Stimulated activated naive B cell treated with anti-CD40 and anti-IgM and Interleukin-4, amounts not matched to agents 10 μg/mL and 1 μg/mL and 100 μg/mL, for 72 hours (primary cell): ENCODE data around the gene DDI1.

Source experiments
- ATAC-seq, 2 donors: fragments of 150-1000 bp; cut with Tn5 transposase; replicated peaks; 2 replicates each; pipeline ENCODE4 v1.10.0; 2021; ENCODE audit warnings: moderate library complexity in 1 of 2
- DNase-seq: peaks from one replicate; pipeline ENCODE4 v3.0.0; 2021
- H3K27ac Mint-ChIP-seq: one replicate; pipeline ENCODE4 v1.8.0; 2022; ENCODE audit warnings: mild to moderate bottlenecking, mixed read lengths
- H3K27me3 Mint-ChIP-seq, 2 donors: one replicate each; pipeline ENCODE4 v1.8.0; 2022; ENCODE audit warnings: mixed read lengths in 2 of 2
- H3K36me3 Mint-ChIP-seq, 2 donors: one replicate each; pipeline ENCODE4 v1.8.0; 2022; ENCODE audit warnings: mixed read lengths in 2 of 2, mild to moderate bottlenecking in 1 of 2
- H3K4me1 Mint-ChIP-seq, 2 donors: one replicate each; pipeline ENCODE4 v1.8.0; 2022; ENCODE audit warnings: mixed read lengths in 2 of 2, mild to moderate bottlenecking in 1 of 2
- H3K4me3 Mint-ChIP-seq, 2 donors: one replicate each; pipeline ENCODE4 v1.8.0; 2022; ENCODE audit warnings: mild to moderate bottlenecking in 2 of 2, mixed read lengths in 2 of 2, moderate library complexity in 1 of 2
- H3K9me3 Mint-ChIP-seq, 2 donors: one replicate each; pipeline ENCODE4 v1.8.0; 2022; ENCODE audit warnings: mixed read lengths in 2 of 2, mild to moderate bottlenecking in 1 of 2

The DDI1 gene

GRCh38 chr11:104036588-104036987, at the start of gene DDI1:
DDI1 (plus strand) TSS chr11:104036640; CDS start chr11:104036823, 183 bp downstream.
- no peaks in the 10 kb centered on the region for H3K4me1 Mint-ChIP-seq
- no peak for ATAC-seq
- no peak for DNase-seq
- no peaks in the 10 kb centered on the region for H3K27me3 Mint-ChIP-seq
- no peak within 1 kb of the TSS for H3K4me3 Mint-ChIP-seq
- H3K36me3 Mint-ChIP-seq = no peaks in the 10 kb centered on the region
- H3K27ac Mint-ChIP-seq = no peak within 1 kb of the TSS
- peaks cover 2 to 3% of the 10 kb centered on the region in 2 donors for H3K9me3 Mint-ChIP-seq

GRCh38 chr11:103987629-103988594, 48.5 kb upstream of the DDI1 start:
- peaks cover 0 to 3% of the 10 kb centered on the region in 2 donors for H3K9me3 Mint-ChIP-seq
- H3K27ac Mint-ChIP-seq = no peak overlapping the region
- no peaks in the 10 kb centered on the region for H3K27me3 Mint-ChIP-seq
- H3K36me3 Mint-ChIP-seq = no peaks in the 10 kb centered on the region
- H3K4me1 Mint-ChIP-seq = no peaks in the 10 kb centered on the region
- no peak overlapping the region for H3K4me3 Mint-ChIP-seq
- ATAC-seq = no peak
- no peak for DNase-seq

- no peaks in the 10 kb centered on the region for H3K36me3 Mint-ChIP-seq
- H3K27me3 Mint-ChIP-seq = no peaks in the 10 kb centered on the region
- peaks cover 0 to 3% of the 10 kb centered on the region in 2 donors for H3K9me3 Mint-ChIP-seq
- H3K27ac Mint-ChIP-seq = no peak overlapping the region
- ATAC-seq = no peak
- no peaks in the 10 kb centered on the region for H3K4me1 Mint-ChIP-seq
- no peak for DNase-seq
- H3K4me3 Mint-ChIP-seq = no peak overlapping the region
These were observed 47.9 kb upstream of the DDI1 start for GRCh38 chr11:103988595-103988969.

GRCh38 chr11:103993507-103993906, 42.9 kb upstream of the DDI1 start:
- DNase-seq = no peak
- Mint-ChIP-seq H3K4me3 (no peak overlapping the region), H3K27ac (no peak overlapping the region), H3K36me3 (no peaks in the 10 kb centered on the region), H3K4me1 (no peaks in the 10 kb centered on the region), H3K9me3 (no peaks in the 10 kb centered on the region), H3K27me3 (no peaks in the 10 kb centered on the region)
- ATAC-seq = no peak

- Mint-ChIP-seq H3K9me3 (no peaks in the 10 kb centered on the region), H3K4me1 (no peaks in the 10 kb centered on the region), H3K27ac (no peak overlapping the region), H3K36me3 (no peaks in the 10 kb centered on the region), H3K27me3 (no peaks in the 10 kb centered on the region), H3K4me3 (no peak overlapping the region)
- ATAC-seq (no peak), DNase-seq (no peak)
These were observed 42.3 kb upstream of the DDI1 start for GRCh38 chr11:103994094-103994493.

- no peaks in the 10 kb centered on the region for H3K9me3 Mint-ChIP-seq
- ATAC-seq (no peak), DNase-seq (no peak)
- H3K27me3 Mint-ChIP-seq = no peaks in the 10 kb centered on the region
- H3K27ac Mint-ChIP-seq = no peak overlapping the region
- H3K4me3 Mint-ChIP-seq = no peak overlapping the region
- H3K4me1 Mint-ChIP-seq = no peaks in the 10 kb centered on the region
- H3K36me3 Mint-ChIP-seq = no peaks in the 10 kb centered on the region
These were observed 41.9 kb upstream of the DDI1 start for GRCh38 chr11:103994518-103994917.

- Mint-ChIP-seq H3K4me3 (no peak overlapping the region), H3K4me1 (no peaks in the 10 kb centered on the region), H3K27ac (no peak overlapping the region), H3K36me3 (no peaks in the 10 kb centered on the region), H3K27me3 (no peaks in the 10 kb centered on the region), H3K9me3 (no peaks in the 10 kb centered on the region)
- no peak for DNase-seq
- no peak for ATAC-seq
These were observed 40.5 kb upstream of the DDI1 start for GRCh38 chr11:103995896-103996295.

GRCh38 chr11:103997082-103997481, 39.4 kb upstream of the DDI1 start:
- ATAC-seq (peak in 1 of 2 donors; percentile 53), DNase-seq (no peak)
- Mint-ChIP-seq H3K9me3 (peaks cover 0 to under 1% of the 10 kb centered on the region in 2 donors), H3K4me3 (no peak overlapping the region), H3K4me1 (no peaks in the 10 kb centered on the region), H3K27ac (no peak overlapping the region), H3K36me3 (no peaks in the 10 kb centered on the region), H3K27me3 (no peaks in the 10 kb centered on the region)

GRCh38 chr11:103998826-103999508, 37.5 kb upstream of the DDI1 start:
- no peak for DNase-seq
- no peak for ATAC-seq
- Mint-ChIP-seq H3K4me1 (no peaks in the 10 kb centered on the region), H3K27ac (no peak overlapping the region), H3K9me3 (peaks cover 0 to 1% of the 10 kb centered on the region in 2 donors), H3K36me3 (no peaks in the 10 kb centered on the region), H3K4me3 (no peak overlapping the region), H3K27me3 (no peaks in the 10 kb centered on the region)

GRCh38 chr11:104000798-104001197, 35.6 kb upstream of the DDI1 start:
- ATAC-seq = no peak
- Mint-ChIP-seq H3K27me3 (no peaks in the 10 kb centered on the region), H3K36me3 (no peaks in the 10 kb centered on the region), H3K4me1 (no peaks in the 10 kb centered on the region), H3K9me3 (peaks cover 0 to 1% of the 10 kb centered on the region in 2 donors), H3K27ac (no peak overlapping the region), H3K4me3 (no peak overlapping the region)
- DNase-seq = no peak

GRCh38 chr11:104001561-104002056, 34.8 kb upstream of the DDI1 start:
- no peak for ATAC-seq
- H3K36me3 Mint-ChIP-seq = no peaks in the 10 kb centered on the region
- H3K27ac Mint-ChIP-seq = no peak overlapping the region
- H3K4me3 Mint-ChIP-seq = no peak overlapping the region
- H3K4me1 Mint-ChIP-seq = no peaks in the 10 kb centered on the region
- no peak for DNase-seq
- peaks cover 0 to 1% of the 10 kb centered on the region in 2 donors for H3K9me3 Mint-ChIP-seq
- H3K27me3 Mint-ChIP-seq = peaks cover 0 to 3% of the 10 kb centered on the region in 2 donors

GRCh38 chr11:104003491-104003890, 32.9 kb upstream of the DDI1 start:
- H3K27me3 Mint-ChIP-seq = peaks cover 0 to 4% of the 10 kb centered on the region in 2 donors
- DNase-seq = no peak
- H3K36me3 Mint-ChIP-seq = no peaks in the 10 kb centered on the region
- H3K4me3 Mint-ChIP-seq = no peak overlapping the region
- H3K9me3 Mint-ChIP-seq = peaks cover 0 to 1% of the 10 kb centered on the region in 2 donors
- no peak overlapping the region for H3K27ac Mint-ChIP-seq
- no peak for ATAC-seq
- no peaks in the 10 kb centered on the region for H3K4me1 Mint-ChIP-seq

GRCh38 chr11:104005234-104005855, 31.1 kb upstream of the DDI1 start:
- DNase-seq (no peak), ATAC-seq (no peak)
- peaks cover 0 to 4% of the 10 kb centered on the region in 2 donors for H3K27me3 Mint-ChIP-seq
- no peaks in the 10 kb centered on the region for H3K4me1 Mint-ChIP-seq
- no peaks in the 10 kb centered on the region for H3K36me3 Mint-ChIP-seq
- no peak overlapping the region for H3K27ac Mint-ChIP-seq
- peaks cover 0 to 1% of the 10 kb centered on the region in 2 donors for H3K9me3 Mint-ChIP-seq
- no peak overlapping the region for H3K4me3 Mint-ChIP-seq

- H3K27ac Mint-ChIP-seq = no peak overlapping the region
- no peak for ATAC-seq
- H3K4me3 Mint-ChIP-seq = no peak overlapping the region
- H3K9me3 Mint-ChIP-seq = peaks cover 0 to 2% of the 10 kb centered on the region in 2 donors
- no peaks in the 10 kb centered on the region for H3K36me3 Mint-ChIP-seq
- H3K27me3 Mint-ChIP-seq = peaks cover 0 to 4% of the 10 kb centered on the region in 2 donors
- H3K4me1 Mint-ChIP-seq = no peaks in the 10 kb centered on the region
- DNase-seq = no peak
These were observed 26.7 kb upstream of the DDI1 start for GRCh38 chr11:104009744-104010143.
